T-helper 2 cell treated with Interferon-gamma antibody and Interleukin-4, amounts not matched to agents 5 μg/mL and 100 μg/mL, for 36 hours (primary cell): ENCODE measurements around the gene ERP44.
A peak's percentile ranks its signal among the peaks of the same experiment; 100 is the strongest.
"Not testable (repeated sequence)": the region's sequence is repeated elsewhere in the genome, so short reads cannot be mapped to it uniquely, and the experiment has no call there.

ENCODE experiments used
- DNase-seq: peaks from one replicate; pipeline ENCODE4 v3.0.0; 2021; ENCODE audit warnings: low spot score
- H3K27ac Mint-ChIP-seq: one replicate; pipeline ENCODE4 v1.8.0; 2021; ENCODE audit warnings: mild to moderate bottlenecking, mixed read lengths
- H3K27me3 Mint-ChIP-seq: one replicate; pipeline ENCODE4 v1.8.0; 2021; ENCODE audit warnings: low read depth, mixed read lengths
- H3K36me3 Mint-ChIP-seq: one replicate; pipeline ENCODE4 v1.8.0; 2021; ENCODE audit warnings: low read depth, mixed read lengths
- H3K4me1 Mint-ChIP-seq: one replicate; pipeline ENCODE4 v1.8.0; 2021; ENCODE audit warnings: low read depth, mixed read lengths
- H3K4me3 Mint-ChIP-seq: one replicate; pipeline ENCODE4 v1.8.0; 2022; ENCODE audit warnings: mild to moderate bottlenecking, moderate library complexity, mixed read lengths
- H3K9me3 Mint-ChIP-seq: one replicate; pipeline ENCODE4 v1.8.0; 2021; ENCODE audit warnings: mixed read lengths

ERP44 gene

GRCh38 chr9:100117316-100117715, 18.5 kb upstream of the ERP44 start:
- Mint-ChIP-seq H3K4me1 (peaks cover 3% of the 10 kb centered on the region), H3K4me3 (no peak overlapping the region), H3K27ac (no peak overlapping the region), H3K36me3 (peaks cover 5% of the 10 kb centered on the region), H3K9me3 (no peaks in the 10 kb centered on the region), H3K27me3 (no peaks in the 10 kb centered on the region)
- DNase-seq: no peak

- Mint-ChIP-seq H3K27me3 (no peaks in the 10 kb centered on the region), H3K27ac (no peak overlapping the region), H3K36me3 (peaks cover 9% of the 10 kb centered on the region), H3K9me3 (no peaks in the 10 kb centered on the region), H3K4me1 (peaks cover 3% of the 10 kb centered on the region), H3K4me3 (no peak overlapping the region)
- DNase-seq: no peak
These were observed 14.0 kb upstream of the ERP44 start for GRCh38 chr9:100112677-100113336.

- Mint-ChIP-seq H3K4me1 (peaks cover 3% of the 10 kb centered on the region), H3K36me3 (peaks cover 9% of the 10 kb centered on the region), H3K27me3 (no peaks in the 10 kb centered on the region), H3K4me3 (no peak overlapping the region), H3K9me3 (no peaks in the 10 kb centered on the region), H3K27ac (no peak overlapping the region)
- DNase-seq: no peak
These were observed 12.4 kb upstream of the ERP44 start for GRCh38 chr9:100111235-100111634.

- DNase-seq: no peak
- H3K36me3 Mint-ChIP-seq: peaks cover 10% of the 10 kb centered on the region
- no peaks in the 10 kb centered on the region for H3K9me3 Mint-ChIP-seq
- H3K4me1 Mint-ChIP-seq: peaks cover 1% of the 10 kb centered on the region
- H3K27me3 Mint-ChIP-seq: no peaks in the 10 kb centered on the region
- no peak overlapping the region for H3K27ac Mint-ChIP-seq
- no peak overlapping the region for H3K4me3 Mint-ChIP-seq
These were observed 9.8 kb upstream of the ERP44 start for GRCh38 chr9:100108559-100108958.

GRCh38 chr9:100106616-100107015, 7.8 kb upstream of the ERP44 start:
- Mint-ChIP-seq H3K4me1 (no peaks in the 10 kb centered on the region), H3K36me3 (peaks cover 8% of the 10 kb centered on the region), H3K4me3 (no peak overlapping the region), H3K9me3 (no peaks in the 10 kb centered on the region), H3K27me3 (no peaks in the 10 kb centered on the region), H3K27ac (no peak overlapping the region)
- DNase-seq: no peak

GRCh38 chr9:100105861-100106260, 7.1 kb upstream of the ERP44 start:
- Mint-ChIP-seq H3K36me3 (peaks cover 5% of the 10 kb centered on the region), H3K27me3 (no peaks in the 10 kb centered on the region), H3K4me1 (peaks cover 4% of the 10 kb centered on the region), H3K27ac (no peak overlapping the region), H3K9me3 (no peaks in the 10 kb centered on the region), H3K4me3 (no peak overlapping the region)
- no peak for DNase-seq

- Mint-ChIP-seq H3K4me3 (no peak overlapping the region), H3K9me3 (no peaks in the 10 kb centered on the region), H3K4me1 (peaks cover 9% of the 10 kb centered on the region), H3K36me3 (peaks cover 4% of the 10 kb centered on the region), H3K27me3 (no peaks in the 10 kb centered on the region), H3K27ac (no peak overlapping the region)
- DNase-seq: no peak
These were observed 5.5 kb upstream of the ERP44 start for GRCh38 chr9:100104314-100104713.

- no peaks in the 10 kb centered on the region for H3K9me3 Mint-ChIP-seq
- no peak overlapping the region for H3K27ac Mint-ChIP-seq
- peaks cover 8% of the 10 kb centered on the region for H3K36me3 Mint-ChIP-seq
- no peak overlapping the region for H3K4me3 Mint-ChIP-seq
- H3K27me3 Mint-ChIP-seq: no peaks in the 10 kb centered on the region
- peaks cover 21% of the 10 kb centered on the region for H3K4me1 Mint-ChIP-seq
- DNase-seq: no peak
These were observed 2.8 kb upstream of the ERP44 start for GRCh38 chr9:100101608-100102007.

GRCh38 chr9:100100146-100100667, 1.4 kb upstream of the ERP44 start:
- DNase-seq: no peak
- Mint-ChIP-seq H3K4me1 (peaks cover 28% of the 10 kb centered on the region), H3K36me3 (peaks cover 11% of the 10 kb centered on the region), H3K27ac (peak overlapping the region; percentile 78), H3K4me3 (peak overlapping the region; percentile 100), H3K27me3 (no peaks in the 10 kb centered on the region), H3K9me3 (no peaks in the 10 kb centered on the region)

- Mint-ChIP-seq H3K4me1 (peaks cover 28% of the 10 kb centered on the region), H3K9me3 (no peaks in the 10 kb centered on the region), H3K4me3 (peak overlapping the region; percentile 100), H3K27me3 (no peaks in the 10 kb centered on the region), H3K27ac (peak overlapping the region; percentile 78), H3K36me3 (peaks cover 11% of the 10 kb centered on the region)
- DNase-seq: no peak
These were observed 882 bp upstream of the ERP44 start for GRCh38 chr9:100099722-100100042.

GRCh38 chr9:100098046-100098886, 534 bp downstream of the ERP44 start:
- Mint-ChIP-seq H3K36me3 (peaks cover 10% of the 10 kb centered on the region), H3K4me1 (peaks cover 31% of the 10 kb centered on the region), H3K27ac (peak overlapping the region; percentile 98), H3K9me3 (no peaks in the 10 kb centered on the region), H3K4me3 (peak overlapping the region; percentile 100), H3K27me3 (no peaks in the 10 kb centered on the region)
- peak; percentile 19 for DNase-seq

- H3K27me3 Mint-ChIP-seq: no peaks in the 10 kb centered on the region
- no peak overlapping the region for H3K27ac Mint-ChIP-seq
- H3K4me3 Mint-ChIP-seq: peak overlapping the region; percentile 34
- DNase-seq: no peak
- H3K36me3 Mint-ChIP-seq: peaks cover 13% of the 10 kb centered on the region
- H3K4me1 Mint-ChIP-seq: peaks cover 38% of the 10 kb centered on the region
- no peaks in the 10 kb centered on the region for H3K9me3 Mint-ChIP-seq
These were observed 2.4 kb downstream of the ERP44 start for GRCh38 chr9:100096378-100096916.

GRCh38 chr9:100094411-100094810, 4.4 kb downstream of the ERP44 start:
- H3K9me3 Mint-ChIP-seq, H3K27ac Mint-ChIP-seq: not testable (repeated sequence)

GRCh38 chr9:100092066-100092465, 6.7 kb downstream of the ERP44 start:
- Mint-ChIP-seq H3K36me3 (peaks cover 9% of the 10 kb centered on the region), H3K27ac (no peak overlapping the region), H3K9me3 (no peaks in the 10 kb centered on the region), H3K4me3 (no peak overlapping the region), H3K4me1 (peaks cover 39% of the 10 kb centered on the region), H3K27me3 (no peaks in the 10 kb centered on the region)
- no peak for DNase-seq

More at GRCh38 chr9:100094411-100094810, 4.4 kb downstream of the ERP44 start:
- Mint-ChIP-seq H3K4me1 (peaks cover 32% of the 10 kb centered on the region), H3K36me3 (peaks cover 13% of the 10 kb centered on the region)
- not testable (repeated sequence) for DNase-seq, H3K4me3 Mint-ChIP-seq, H3K27me3 Mint-ChIP-seq
